HepG2 (cell line): ENCODE data around the gene ANKHD1. TPM values are rescaled to one million over a fixed set of nuclear protein-coding genes. Genes with fewer than 3 reads are reported as not detected.

Experiments used
- microRNA-seq: library from miRNA; unstranded; fragments of <30 nt; microRNA quantifications from one replicate; pipeline ENCODE4, GENCODE V29; 2020
- polyA plus RNA-seq, 8 experiments: library from polyadenylated mRNA; depleted of rRNA in 3 of 8; stranded (reverse) in 7 of 8; unstranded in 1 of 8; fragments of >200 nt; fragmentation: Illumina TruSeq in 4 of 8; extraction: Trizol in 4 of 8; gene quantifications; 2 replicates each; pipeline versions ENCODE4 v1.2.1 to v1.2.3, GENCODE V29; 2011 to 2016; ENCODE audit warnings: low read depth in 4 of 8, missing spikeins in 1 of 8, mixed read lengths in 1 of 8; ENCODE audit not compliant: insufficient read depth in 1 of 8
- small RNA-seq, 3 experiments: library from RNA; depleted of rRNA; stranded (forward); fragments of <200 nt; gene quantifications; one replicate each; pipeline ENCODE3, GENCODE V24; 2012; ENCODE audit warnings: low read depth in 2 of 3, low replicate concordance in 1 of 3; ENCODE audit not compliant: insufficient read length in 3 of 3, insufficient read depth in 2 of 3
- total RNA-seq, 5 experiments: library from RNA; depleted of rRNA; stranded (reverse); fragments of >200 nt; fragmentation: Illumina TruSeq; extraction: Trizol; gene quantifications; 2 replicates each; pipeline ENCODE4 v1.2.3, GENCODE V29; 2016; ENCODE audit warnings: low read depth in 1 of 5

ANKHD1 gene
- total and polyA plus RNA-seq, 2 of the 13 experiments (the other 11 are each of a cell fraction or from before 2014, with no cell fraction given) = 69.9 to 82.0 TPM

Small RNA genes within 50 kb of the gene (microRNA-seq; reads per million reads assigned to microRNA genes)
- not detected for gene MIR6831

Small RNA genes within 50 kb of the gene (small RNA-seq; reads per million reads assigned to genes)
- gene RF00279 = 0 reads per million in 3 experiments
- gene RF00443 = 0 reads per million in 3 experiments
- 0 reads per million in 3 experiments for gene RNU4-14P

Other genes with a start within 250 kb of the ANKHD1 start
- 40.0 and 52.7 TPM in 2 replicates for gene CYSTM1, start 226.6 kb upstream of the ANKHD1 start, total RNA-seq (2016; rRNA removed; fragmentation: Illumina TruSeq; extraction: Trizol)
- gene CYSTM1, start 226.6 kb upstream of the ANKHD1 start, polyA plus RNA-seq (2011; rRNA removed) = 73.4 and 85.0 TPM in 2 replicates
- gene PFDN1, start 98.7 kb upstream of the ANKHD1 start, total RNA-seq (2016; rRNA removed; fragmentation: Illumina TruSeq; extraction: Trizol) = 70.8 and 102 TPM in 2 replicates
- 67.2 and 70.4 TPM in 2 replicates for gene PFDN1, start 98.7 kb upstream of the ANKHD1 start, polyA plus RNA-seq (2011; rRNA removed)
- 0.77 and 1.7 TPM in 2 replicates for gene HBEGF, start 55.2 kb upstream of the ANKHD1 start, total RNA-seq (2016; rRNA removed; fragmentation: Illumina TruSeq; extraction: Trizol)
- gene HBEGF, start 55.2 kb upstream of the ANKHD1 start, polyA plus RNA-seq (2011; rRNA removed) = 4.3 and 5.0 TPM in 2 replicates
- gene SLC4A9, start 41.6 kb upstream of the ANKHD1 start, total RNA-seq (2016; rRNA removed; fragmentation: Illumina TruSeq; extraction: Trizol) = not detected in 2 replicates
- 0.05 TPM in 1 of 2 replicates, not detected in the other for gene SLC4A9, start 41.6 kb upstream of the ANKHD1 start, polyA plus RNA-seq (2011; rRNA removed)
- 1.7 and 1.9 TPM in 2 replicates for gene EIF4EBP3, start 145.8 kb downstream of the ANKHD1 start, total RNA-seq (2016; rRNA removed; fragmentation: Illumina TruSeq; extraction: Trizol)
- 0.31 and 0.61 TPM in 2 replicates for gene EIF4EBP3, start 145.8 kb downstream of the ANKHD1 start, polyA plus RNA-seq (2011; rRNA removed)
- 32.8 and 38.1 TPM in 2 replicates for gene SRA1, start 155.6 kb downstream of the ANKHD1 start, total RNA-seq (2016; rRNA removed; fragmentation: Illumina TruSeq; extraction: Trizol)
- gene SRA1, start 155.6 kb downstream of the ANKHD1 start, polyA plus RNA-seq (2011; rRNA removed) = 14.2 and 15.6 TPM in 2 replicates
- 0.22 and 0.38 TPM in 2 replicates for gene APBB3, start 162.8 kb downstream of the ANKHD1 start, total RNA-seq (2016; rRNA removed; fragmentation: Illumina TruSeq; extraction: Trizol)
- gene APBB3, start 162.8 kb downstream of the ANKHD1 start, polyA plus RNA-seq (2011; rRNA removed) = 0.78 and 1.4 TPM in 2 replicates
- 0.71 and 0.95 TPM in 2 replicates for gene SLC35A4, start 163.0 kb downstream of the ANKHD1 start, total RNA-seq (2016; rRNA removed; fragmentation: Illumina TruSeq; extraction: Trizol)
- gene SLC35A4, start 163.0 kb downstream of the ANKHD1 start, polyA plus RNA-seq (2011; rRNA removed) = 4.0 and 5.0 TPM in 2 replicates
- gene CD14, start 231.3 kb downstream of the ANKHD1 start, total RNA-seq (2016; rRNA removed; fragmentation: Illumina TruSeq; extraction: Trizol) = 0.70 and 1.7 TPM in 2 replicates
- 4.7 and 9.8 TPM in 2 replicates for gene CD14, start 231.3 kb downstream of the ANKHD1 start, polyA plus RNA-seq (2011; rRNA removed)
- 8.2 and 16.6 TPM in 2 replicates for gene TMCO6, start 237.6 kb downstream of the ANKHD1 start, total RNA-seq (2016; rRNA removed; fragmentation: Illumina TruSeq; extraction: Trizol)
- 28.2 and 36.3 TPM in 2 replicates for gene TMCO6, start 237.6 kb downstream of the ANKHD1 start, polyA plus RNA-seq (2011; rRNA removed)
- 97.2 and 103 TPM in 2 replicates for gene NDUFA2, start 245.8 kb downstream of the ANKHD1 start, total RNA-seq (2016; rRNA removed; fragmentation: Illumina TruSeq; extraction: Trizol)
- 94.9 and 105 TPM in 2 replicates for gene NDUFA2, start 245.8 kb downstream of the ANKHD1 start, polyA plus RNA-seq (2011; rRNA removed)
- 67.5 and 86.4 TPM in 2 replicates for gene IK, start 246.0 kb downstream of the ANKHD1 start, total RNA-seq (2016; rRNA removed; fragmentation: Illumina TruSeq; extraction: Trizol)
- 63.7 and 65.3 TPM in 2 replicates for gene IK, start 246.0 kb downstream of the ANKHD1 start, polyA plus RNA-seq (2011; rRNA removed)